22Rv1 (cell line): ENCODE measurements around the gene INTS6.

Experiments
- CTCF ChIP-seq: fragments of 450-650 bp; IDR thresholded peaks from 2 replicates; pipeline ENCODE4 v1.5.1; 2017; ENCODE audit warnings: mild to moderate bottlenecking
- ZFX ChIP-seq: fragments of 450-650 bp; IDR thresholded peaks from 2 replicates; pipeline ENCODE4 v1.6.1; 2017; ENCODE audit warnings: antibody characterized with exemption, borderline replicate concordance

GRCh38 chr13:51501592-51502152, 48.8 kb upstream of the INTS6 start:
- TF ChIP-seq CTCF (no peak), ZFX (no peak)
